ENCODE measurements around the gene SLC26A9. TPM values are rescaled to one million over a fixed set of nuclear protein-coding genes. Genes with fewer than 3 reads are reported as not detected.

Gene SLC26A9
- polyA plus RNA-seq (2014; cell fraction: cytosol; rRNA removed) = not detected in 2 replicates
- not detected in 2 replicates for polyA plus RNA-seq (2014; cell fraction: nucleus; rRNA removed)

GRCh38 chr1:205943245-205943644 is at the start of gene SLC26A9:
SLC26A9 (minus strand) TSS chr1:205943456; CDS start chr1:205935820, 7,636 bp downstream.
- no peak for DNase-seq (ENCODE audit: low spot score)

- DNase-seq (ENCODE audit: low spot score) = no peak
Measured at GRCh38 chr1:205992218-205992882, 49.1 kb upstream of the SLC26A9 start.

- no peak for DNase-seq (ENCODE audit: low spot score)
Measured at GRCh38 chr1:205991237-205991636, 48.0 kb upstream of the SLC26A9 start.

- DNase-seq (ENCODE audit: low spot score) = no peak
Measured at GRCh38 chr1:205990226-205990625, 47.0 kb upstream of the SLC26A9 start.

GRCh38 chr1:205989786-205990185 is 46.5 kb upstream of the SLC26A9 start:
- DNase-seq (ENCODE audit: low spot score) = no peak

- no peak for DNase-seq (ENCODE audit: low spot score)
Measured at GRCh38 chr1:205988585-205988995, 45.3 kb upstream of the SLC26A9 start.

GRCh38 chr1:205986861-205987260 is 43.6 kb upstream of the SLC26A9 start:
- DNase-seq (ENCODE audit: low spot score) = no peak

GRCh38 chr1:205986292-205986691 is 43.0 kb upstream of the SLC26A9 start:
- no peak for DNase-seq (ENCODE audit: low spot score)

GRCh38 chr1:205985330-205986005 is 42.2 kb upstream of the SLC26A9 start:
- no peak for DNase-seq (ENCODE audit: low spot score)

- peak; percentile 40 for DNase-seq (ENCODE audit: low spot score)
Measured at GRCh38 chr1:205983925-205984725, 40.9 kb upstream of the SLC26A9 start.

- DNase-seq (ENCODE audit: low spot score) = no peak
Measured at GRCh38 chr1:205981257-205981656, 38.0 kb upstream of the SLC26A9 start.

GRCh38 chr1:205980237-205980870 is 37.1 kb upstream of the SLC26A9 start:
- peak; percentile 30 for DNase-seq (ENCODE audit: low spot score)

GRCh38 chr1:205979301-205979700 is 36.0 kb upstream of the SLC26A9 start:
- DNase-seq (ENCODE audit: low spot score) = no peak

GRCh38 chr1:205978676-205979075 is 35.4 kb upstream of the SLC26A9 start:
- no peak for DNase-seq (ENCODE audit: low spot score)

GRCh38 chr1:205977402-205978014 is 34.3 kb upstream of the SLC26A9 start:
- DNase-seq (ENCODE audit: low spot score) = peak; percentile 79

GRCh38 chr1:205976708-205977401 is 33.6 kb upstream of the SLC26A9 start:
- DNase-seq (ENCODE audit: low spot score) = peak; percentile 74

GRCh38 chr1:205976036-205976435 is 32.8 kb upstream of the SLC26A9 start:
- DNase-seq (ENCODE audit: low spot score) = no peak

GRCh38 chr1:205975387-205975998 is 32.2 kb upstream of the SLC26A9 start:
- DNase-seq (ENCODE audit: low spot score) = no peak

- DNase-seq (ENCODE audit: low spot score) = no peak
Measured at GRCh38 chr1:205974712-205975111, 31.5 kb upstream of the SLC26A9 start.
